IMR-90 (cell line): Measurements from ENCODE around the gene SPTLC1. TPM values are rescaled to one million over a fixed set of nuclear protein-coding genes. Genes with fewer than 3 reads are reported as not detected.

Experiments used
- ATAC-seq: fragments of 200-7000 bp; cut with Tn5 transposase; 2 replicates; pipeline ENCODE4 v1.9.1; 2020; ENCODE audit warnings: low read depth, mild to moderate bottlenecking, moderate library complexity
- BruUV-seq: library from RNA; stranded (reverse); fragments of 400-500 nt; replicated peaks from 2 replicates; lab custom pipeline; 2021; lab: Mats Ljungman, UMichigan
- CTCF ChIA-PET: fragments of 300-600 bp; formaldehyde crosslinking; extraction: SDS; loops from one replicate; lab custom pipeline; 2021; ENCODE audit warnings: antibody characterized with exemption; lab: Yijun Ruan, JAX
- POLR2A ChIA-PET: fragments of 300-600 bp; sonication (Branson Sonifier 250); formaldehyde crosslinking; loops from one replicate; lab custom pipeline; 2022; ENCODE audit warnings: antibody characterized with exemption; ENCODE audit not compliant: unreplicated experiment; lab: Charles Lee
- DNase-seq: peaks from one replicate; pipeline ENCODE4 v3.0.0; 2013
- H2AFZ ChIP-seq: replicated peaks from 2 replicates; pipeline ENCODE3; 2013; ENCODE audit warnings: low read length, mild to moderate bottlenecking; ENCODE audit not compliant: poor library complexity
- H2AK5ac ChIP-seq: 2 replicates; pipeline ENCODE4 v1.6.1; 2013; ENCODE audit warnings: low read depth, low read length, inconsistent platforms
- H2AK9ac ChIP-seq: replicated peaks from 2 replicates; pipeline ENCODE3; 2013; ENCODE audit warnings: mild to moderate bottlenecking, low read depth, low read length, moderate library complexity; ENCODE audit not compliant: poor library complexity
- H2BK120ac ChIP-seq: 2 replicates; pipeline ENCODE4 v1.6.1; 2013; ENCODE audit warnings: low read depth, low read length, inconsistent platforms
- H2BK15ac ChIP-seq: 3 replicates; pipeline ENCODE4 v1.6.1; 2013; ENCODE audit warnings: low read depth, low read length, inconsistent platforms
- H2BK20ac ChIP-seq: 2 replicates; pipeline ENCODE4 v1.6.1; 2013; ENCODE audit warnings: low read depth, mild to moderate bottlenecking, inconsistent platforms, low read length, moderate library complexity
- H2BK5ac ChIP-seq: 2 replicates; pipeline ENCODE4 v1.6.1; 2013; ENCODE audit warnings: mild to moderate bottlenecking, low read depth, low read length, inconsistent platforms; ENCODE audit not compliant: poor library complexity, severe bottlenecking
- H3K14ac ChIP-seq: replicated peaks from 2 replicates; pipeline ENCODE4 v1.6.1; 2013; ENCODE audit warnings: low read depth, low read length, inconsistent platforms
- H3K18ac ChIP-seq: 2 replicates; pipeline ENCODE4 v1.6.1; 2013; ENCODE audit warnings: low read depth, low read length, control low read depth
- H3K23ac ChIP-seq: 2 replicates; pipeline ENCODE4 v1.6.1; 2013; ENCODE audit warnings: low read depth, low read length, inconsistent platforms
- H3K27ac ChIP-seq: 2 replicates; pipeline ENCODE4 v1.5.1; 2013; ENCODE audit warnings: mild to moderate bottlenecking, control low read depth, low read length; ENCODE audit not compliant: insufficient read depth
- H3K27me3 ChIP-seq: 2 replicates; pipeline ENCODE4 v1.6.1; 2013; ENCODE audit warnings: low read length; ENCODE audit not compliant: control insufficient read depth, insufficient read depth
- H3K36me3 ChIP-seq: 2 replicates; pipeline ENCODE4 v1.6.1; 2013; ENCODE audit warnings: low read length, mixed read lengths; ENCODE audit not compliant: control insufficient read depth, insufficient read depth
- H3K4ac ChIP-seq: 2 replicates; pipeline ENCODE4 v1.6.1; 2013; ENCODE audit warnings: low read depth, low read length, inconsistent platforms
- H3K4me1 ChIP-seq: 2 replicates; pipeline ENCODE4 v1.6.1; 2013; ENCODE audit warnings: low read length, mixed read lengths; ENCODE audit not compliant: control insufficient read depth, insufficient read depth
- H3K4me2 ChIP-seq: 2 replicates; pipeline ENCODE4 v1.6.1; 2013; ENCODE audit warnings: low read depth, mild to moderate bottlenecking, control low read depth, low read length, moderate library complexity
- H3K4me3 ChIP-seq: 2 replicates; pipeline ENCODE4 v1.5.1; 2013; ENCODE audit warnings: low read depth, mild to moderate bottlenecking, control low read depth, low read length, moderate library complexity; ENCODE audit not compliant: insufficient read depth
- H3K56ac ChIP-seq: 2 replicates; pipeline ENCODE4 v1.6.1; 2013; ENCODE audit warnings: low read length, inconsistent platforms; ENCODE audit not compliant: insufficient read depth; ENCODE audit errors: extremely low read depth
- H3K79me1 ChIP-seq, 2 experiments: 2 replicates each; pipeline ENCODE4 v1.6.1; 2013; ENCODE audit warnings: low read length in 2 of 2, inconsistent platforms in 1 of 2, low read depth in 1 of 2
- H3K9ac ChIP-seq: 2 replicates; pipeline ENCODE4 v1.6.1; 2013; ENCODE audit warnings: low read depth, low read length, control low read depth
- H3K9me1 ChIP-seq: 2 replicates; pipeline ENCODE4 v1.6.1; 2013; ENCODE audit warnings: low read length, inconsistent platforms; ENCODE audit not compliant: insufficient read depth
- H3K9me3 ChIP-seq: 2 replicates; pipeline ENCODE4 v1.6.1; 2013; ENCODE audit warnings: low read length; ENCODE audit not compliant: control insufficient read depth, insufficient read depth
- H4K20me1 ChIP-seq: 2 replicates; pipeline ENCODE4 v1.6.1; 2013; ENCODE audit warnings: low read length, inconsistent platforms; ENCODE audit not compliant: insufficient read depth
- H4K5ac ChIP-seq: 2 replicates; pipeline ENCODE4 v1.6.1; 2013; ENCODE audit warnings: mild to moderate bottlenecking, low read depth, low read length, control low read depth
- H4K8ac ChIP-seq, 2 experiments: 2 replicates each; pipeline ENCODE4 v1.6.1; 2013; ENCODE audit warnings: low read depth in 2 of 2, low read length in 2 of 2, control low read depth in 1 of 2, inconsistent platforms in 1 of 2
- H4K91ac ChIP-seq: 2 replicates; pipeline ENCODE4 v1.6.1; 2013; ENCODE audit warnings: low read depth, low read length, inconsistent platforms; ENCODE audit not compliant: insufficient read depth
- ELK1 ChIP-seq: fragments of 150-350 bp; IDR thresholded peaks from 2 replicates; pipeline ENCODE4 v1.6.1; 2016; ENCODE audit warnings: low read depth, mild to moderate bottlenecking, low read length, moderate library complexity, borderline replicate concordance
- MXI1 ChIP-seq: IDR thresholded peaks from 2 replicates; pipeline ENCODE4 v1.6.1; 2012; ENCODE audit warnings: low read depth, mild to moderate bottlenecking, low read length, moderate library complexity, borderline replicate concordance
- RFX5 ChIP-seq: IDR thresholded peaks from 2 replicates; pipeline ENCODE4 v1.8.0; 2012; ENCODE audit warnings: low read depth, mild to moderate bottlenecking, low read length, moderate library complexity
- WGBS, 2 experiments: methylation state at CpG; one replicate each; pipeline versions ENCODE4 v1.1.5 to v1.1.7; 2013; ENCODE audit warnings: missing lambda C conversion rate in 2 of 2; ENCODE audit not compliant: insufficient read length in 1 of 2; ENCODE audit errors: extremely low coverage in 2 of 2; 5-methylcytosine and 5-hydroxymethylcytosine counted together
- dilution Hi-C: fragments of 300-500 bp; cut with HindIII; formaldehyde crosslinking; loops from one replicate; pipeline ENCODE4 v1.14.3; 2018; ENCODE audit warnings: low sequenced_read_pairs; ENCODE audit not compliant: unreplicated experiment
- in situ Hi-C: fragments of 300-500 bp; cut with MboI; formaldehyde crosslinking; loops from 3 replicates; pipeline ENCODE4 v1.14.3; 2019; ENCODE audit warnings: low sequenced_read_pairs, inconsistent platforms, mixed read lengths
- intact Hi-C: fragments of 100-400 bp; cut with micrococcal nuclease; formaldehyde crosslinking; loops from 2 replicates; pipeline ENCODE4 v1.10.0; 2022
- microRNA-seq, 2 experiments: library from miRNA; stranded (forward) in 1 of 2; unstranded in 1 of 2; fragments of 10-50 nt in 1 of 2; fragments of <30 nt in 1 of 2; gene quantifications in 1 of 2; microRNA quantifications in 1 of 2; one replicate each; pipeline versions ENCODE3 to v1.1.0; 2013 to 2020; ENCODE audit not compliant: insufficient read depth in 1 of 2, insufficient read length in 1 of 2, unreplicated experiment in 1 of 2
- polyA plus RNA-seq, 3 experiments: library from polyadenylated mRNA; depleted of rRNA; stranded (reverse); fragments of >200 nt; gene quantifications; 2 replicates each; pipeline ENCODE4 v1.2.3, GENCODE V29; 2012; ENCODE audit warnings: low replicate concordance in 1 of 3
- small RNA-seq, 5 experiments: library from RNA; depleted of rRNA; stranded (forward); fragments of <200 nt; gene quantifications; one replicate each; pipeline ENCODE3, GENCODE V24; 2012
- total RNA-seq: library from RNA; depleted of rRNA; stranded (reverse); fragments of >200 nt; gene quantifications from 2 replicates; pipeline ENCODE4 v1.2.3, GENCODE V29; 2012; rRNA removed

SPTLC1 gene
- total and polyA plus RNA-seq, 2 of the 4 experiments (the other 2 are of a cell fraction), result 65.7 to 92.7 TPM

- H3K4me1 ChIP-seq, result peaks cover 5% of the 10 kb centered on the region; the same call in 1 of the 2 replicates
- no peak overlapping the region for H3K27ac ChIP-seq
- H2AFZ ChIP-seq, result no peak overlapping the region
- no peak overlapping the region for H4K8ac ChIP-seq
- H2AK5ac ChIP-seq, result no peak overlapping the region
- no peak overlapping the region for H3K14ac ChIP-seq
- BruUV-seq, result no TSS peak
- no peak overlapping the region for H3K4me2 ChIP-seq
- ChIA-PET CTCF (no interaction called here), POLR2A (no interaction called here)
- no peak overlapping the region for H2BK5ac ChIP-seq
- no peak overlapping the region for H2BK20ac ChIP-seq
- intact Hi-C loops, result no loop called here
- no CpG with 5 or more reads among the region's 2 CpGs for WGBS, 2 experiments
- no peaks in the 10 kb centered on the region for H3K36me3 ChIP-seq
- no peak overlapping the region for H3K18ac ChIP-seq
- in situ Hi-C loops, result no loop called here
- no peak overlapping the region for H3K4me3 ChIP-seq
- dilution Hi-C loops, result no loop called here
- H3K9me1 ChIP-seq, result no peaks in the 10 kb centered on the region
- DNase-seq, result no peak
- no peak overlapping the region for H2AK9ac ChIP-seq
- H3K9me3 ChIP-seq, result peaks cover 5% of the 10 kb centered on the region; the same call in 1 of the 2 replicates
- H4K5ac ChIP-seq, result no peak overlapping the region
- H3K9ac ChIP-seq, result no peak overlapping the region
- TF ChIP-seq MXI1, result no peak
- TF ChIP-seq RFX5, result no peak
- no peak for TF ChIP-seq ELK1
- no peaks in the 10 kb centered on the region for H3K79me1 ChIP-seq
- H2BK120ac ChIP-seq, result no peak overlapping the region
- H4K91ac ChIP-seq, result no peak overlapping the region
- no peak overlapping the region for H3K4ac ChIP-seq
- no peaks in the 10 kb centered on the region; the same call in 1 of the 2 replicates for H3K27me3 ChIP-seq
- no peak for ATAC-seq
- no peak overlapping the region for H2BK15ac ChIP-seq
- no peak overlapping the region for H3K56ac ChIP-seq
- no peaks in the 10 kb centered on the region for H4K20me1 ChIP-seq
- H3K23ac ChIP-seq, result no peak overlapping the region
Observed at GRCh38 chr9:91985692-91986091, 129.5 kb downstream of the SPTLC1 start.

Small RNAs within 50 kb of the gene (microRNA-seq; reads per million reads assigned to microRNA genes)
- gene MTATP6P29 (ENCODE audit: insufficient read depth, insufficient read length) (not detected), gene MTND4LP7 (ENCODE audit: insufficient read depth, insufficient read length) (not detected)

Small RNAs within 50 kb of the gene (small RNA-seq; reads per million reads assigned to genes)
- 0 reads per million in 5 experiments for gene MTATP6P29
- 0 to 0.08 (median 0) reads per million in 5 experiments for gene MTND4LP7

Other genes starting within 250 kb of the SPTLC1 start
- 2.2 and 2.3 TPM in 2 replicates for gene ROR2, start 165.2 kb downstream of the SPTLC1 start, total RNA-seq
- 3.5 and 4.8 TPM in 2 replicates for gene ROR2, start 165.2 kb downstream of the SPTLC1 start, polyA plus RNA-seq (2012; rRNA removed)
- gene IARS1, start 178.3 kb upstream of the SPTLC1 start, total RNA-seq, result 383 and 414 TPM in 2 replicates
- 64.1 and 85.3 TPM in 2 replicates for gene IARS1, start 178.3 kb upstream of the SPTLC1 start, polyA plus RNA-seq (2012; rRNA removed)
- 18.3 and 23.6 TPM in 2 replicates for gene NOL8, start 209.9 kb upstream of the SPTLC1 start, total RNA-seq
- gene NOL8, start 209.9 kb upstream of the SPTLC1 start, polyA plus RNA-seq (2012; rRNA removed), result 7.4 and 10.1 TPM in 2 replicates
- gene CENPP, start 210.5 kb upstream of the SPTLC1 start, total RNA-seq, result 1.4 and 3.6 TPM in 2 replicates
- 0.90 and 2.0 TPM in 2 replicates for gene CENPP, start 210.5 kb upstream of the SPTLC1 start, polyA plus RNA-seq (2012; rRNA removed)